Activated CD4-positive, alpha-beta memory T cell treated with anti-CD3 and anti-CD28 coated beads for 36 hours (primary cell): Measurements from ENCODE around the gene ETNPPL. TPM values are rescaled to one million over a fixed set of nuclear protein-coding genes. Genes with fewer than 3 reads are reported as not detected.

Source experiments
- CTCF ChIA-PET: fragments of 350-600 bp; sonication (Branson Sonifier 250); formaldehyde crosslinking; loops from one replicate; lab custom pipeline; 2021; ENCODE audit warnings: antibody characterized with exemption, inconsistent platforms; lab: Charles Lee
- POLR2A ChIA-PET: fragments of 350-600 bp; sonication (Branson Sonifier 250); formaldehyde crosslinking; loops from one replicate; lab custom pipeline; 2021; ENCODE audit warnings: antibody characterized with exemption; lab: Charles Lee
- DNase-seq: peaks from one replicate; pipeline ENCODE4 v3.0.0-alpha.2; 2020
- H3K27ac Mint-ChIP-seq: one replicate; pipeline ENCODE4 v1.8.0; 2021; ENCODE audit warnings: mixed read lengths
- H3K27me3 Mint-ChIP-seq: one replicate; pipeline ENCODE4 v1.8.0; 2021; ENCODE audit warnings: mixed read lengths
- H3K36me3 Mint-ChIP-seq: one replicate; pipeline ENCODE4 v1.8.0; 2021; ENCODE audit warnings: mixed read lengths
- H3K4me1 Mint-ChIP-seq: one replicate; pipeline ENCODE4 v1.8.0; 2021; ENCODE audit warnings: low read depth, mixed read lengths
- H3K4me3 Mint-ChIP-seq: one replicate; pipeline ENCODE4 v1.8.0; 2021; ENCODE audit warnings: mild to moderate bottlenecking, mixed read lengths
- H3K9me3 Mint-ChIP-seq: one replicate; pipeline ENCODE4 v1.8.0; 2021; ENCODE audit warnings: mixed read lengths
- intact Hi-C: fragments of 100-400 bp; cut with micrococcal nuclease; formaldehyde crosslinking; loops from one replicate; pipeline ENCODE4 v1.15.1; 2023
- total RNA-seq, 2 experiments: library from RNA; stranded (reverse); gene quantifications; one replicate each; pipeline ENCODE4 v1.2.3, GENCODE V29; 2021

ETNPPL gene
- total RNA-seq, 2 experiments from 2014 or later, result not detected

- Mint-ChIP-seq H3K27me3 (peaks cover 2% of the 10 kb centered on the region), H3K4me3 (no peak overlapping the region), H3K36me3 (no peaks in the 10 kb centered on the region), H3K27ac (no peak overlapping the region), H3K9me3 (no peaks in the 10 kb centered on the region), H3K4me1 (peaks cover 2% of the 10 kb centered on the region)
- ChIA-PET CTCF (no interaction called here), POLR2A (no interaction called here)
- no peak for DNase-seq
- intact Hi-C loops, result no loop called here
Measured at GRCh38 chr4:108749119-108749518, 13.7 kb downstream of the ETNPPL start.

- no peak for DNase-seq
- intact Hi-C loops, result no loop called here
- no peaks in the 10 kb centered on the region for H3K36me3 Mint-ChIP-seq
- H3K9me3 Mint-ChIP-seq, result no peaks in the 10 kb centered on the region
- peaks cover 2% of the 10 kb centered on the region for H3K4me1 Mint-ChIP-seq
- no peak overlapping the region for H3K4me3 Mint-ChIP-seq
- peaks cover 2% of the 10 kb centered on the region for H3K27me3 Mint-ChIP-seq
- ChIA-PET POLR2A (no interaction called here), CTCF (no interaction called here)
- no peak overlapping the region for H3K27ac Mint-ChIP-seq
Measured at GRCh38 chr4:108746511-108746910, 16.3 kb downstream of the ETNPPL start.

- intact Hi-C loops, result no loop called here
- H3K9me3 Mint-ChIP-seq, result no peaks in the 10 kb centered on the region
- H3K36me3 Mint-ChIP-seq, result no peaks in the 10 kb centered on the region
- no peak overlapping the region for H3K27ac Mint-ChIP-seq
- CTCF ChIA-PET, result no interaction called here
- peaks cover 2% of the 10 kb centered on the region for H3K4me1 Mint-ChIP-seq
- POLR2A ChIA-PET, result interaction anchor here (0.7 kb wide), 1 partner anchor 249 kb away, joined by 6 read pairs; no protein-coding TSS in a partner anchor
- H3K27me3 Mint-ChIP-seq, result peaks cover 2% of the 10 kb centered on the region
- no peak overlapping the region for H3K4me3 Mint-ChIP-seq
- DNase-seq, result no peak
Measured at GRCh38 chr4:108744307-108744706, 18.5 kb downstream of the ETNPPL start.

GRCh38 chr4:108742451-108743420 lies 20.1 kb downstream of the ETNPPL start:
- POLR2A ChIA-PET, result no interaction called here
- H3K27me3 Mint-ChIP-seq, result peaks cover 2% of the 10 kb centered on the region
- H3K9me3 Mint-ChIP-seq, result no peaks in the 10 kb centered on the region
- H3K4me1 Mint-ChIP-seq, result peaks cover 2% of the 10 kb centered on the region
- no peak for DNase-seq
- no peak overlapping the region for H3K27ac Mint-ChIP-seq
- H3K36me3 Mint-ChIP-seq, result no peaks in the 10 kb centered on the region
- no peak overlapping the region for H3K4me3 Mint-ChIP-seq
- CTCF ChIA-PET, result no interaction called here
- intact Hi-C loops, result no loop called here

- POLR2A ChIA-PET, result no interaction called here
- no peaks in the 10 kb centered on the region for H3K4me1 Mint-ChIP-seq
- peaks cover 3% of the 10 kb centered on the region for H3K27me3 Mint-ChIP-seq
- H3K9me3 Mint-ChIP-seq, result no peaks in the 10 kb centered on the region
- intact Hi-C loops, result no loop called here
- DNase-seq, result no peak
- H3K4me3 Mint-ChIP-seq, result no peak overlapping the region
- H3K27ac Mint-ChIP-seq, result no peak overlapping the region
- CTCF ChIA-PET, result no interaction called here
- no peaks in the 10 kb centered on the region for H3K36me3 Mint-ChIP-seq
Measured at GRCh38 chr4:108738003-108738706, 24.7 kb downstream of the ETNPPL start.

- intact Hi-C loops, result no loop called here
- no peak for DNase-seq
- Mint-ChIP-seq H3K36me3 (peaks cover 3% of the 10 kb centered on the region), H3K4me3 (no peak overlapping the region), H3K9me3 (peaks cover 10% of the 10 kb centered on the region), H3K27me3 (peaks cover 8% of the 10 kb centered on the region), H3K4me1 (no peaks in the 10 kb centered on the region), H3K27ac (no peak overlapping the region)
- CTCF ChIA-PET, result no interaction called here
- POLR2A ChIA-PET, result no interaction called here
Measured at GRCh38 chr4:108731006-108731405, 31.8 kb downstream of the ETNPPL start.

DNA sequence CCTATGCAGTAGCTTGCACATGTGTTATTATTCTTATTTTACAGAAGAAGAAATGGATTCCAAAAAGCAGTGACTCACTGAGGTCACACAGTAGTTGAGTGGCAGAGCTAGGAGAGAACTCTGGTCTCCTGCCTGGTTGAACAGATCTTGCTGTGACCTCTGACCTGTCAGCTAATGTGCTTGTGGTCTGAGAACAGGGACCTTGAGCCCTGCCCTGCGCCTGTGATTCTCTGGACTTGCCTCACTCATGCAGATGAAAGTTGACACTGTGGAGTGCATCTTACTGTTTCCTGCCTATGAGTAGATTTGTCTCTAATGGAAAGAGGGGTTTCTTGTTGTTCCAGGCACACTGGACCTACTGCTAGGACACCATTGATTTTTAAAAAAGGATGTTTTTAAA lies 32.3 kb downstream of the ETNPPL start:
- intact Hi-C loops, result no loop called here
- DNase-seq, result no peak
- H3K27ac Mint-ChIP-seq, result no peak overlapping the region
- peaks cover 7% of the 10 kb centered on the region for H3K27me3 Mint-ChIP-seq
- ChIA-PET POLR2A (no interaction called here), CTCF (no interaction called here)
- no peaks in the 10 kb centered on the region for H3K4me1 Mint-ChIP-seq
- peaks cover 12% of the 10 kb centered on the region for H3K9me3 Mint-ChIP-seq
- peaks cover 3% of the 10 kb centered on the region for H3K36me3 Mint-ChIP-seq
- H3K4me3 Mint-ChIP-seq, result no peak overlapping the region

- POLR2A ChIA-PET, result no interaction called here
- H3K27me3 Mint-ChIP-seq, result peaks cover 7% of the 10 kb centered on the region
- CTCF ChIA-PET, result no interaction called here
Measured at GRCh38 chr4:108729731-108730130, 33.1 kb downstream of the ETNPPL start.

GRCh38 chr4:108725457-108725856 lies 37.4 kb downstream of the ETNPPL start:
- peaks cover 21% of the 10 kb centered on the region for H3K9me3 Mint-ChIP-seq
- intact Hi-C loops, result no loop called here
- H3K4me1 Mint-ChIP-seq, result no peaks in the 10 kb centered on the region
- no peak overlapping the region for H3K27ac Mint-ChIP-seq
- peaks cover 5% of the 10 kb centered on the region for H3K36me3 Mint-ChIP-seq
- POLR2A ChIA-PET, result no interaction called here
- CTCF ChIA-PET, result no interaction called here
- DNase-seq, result no peak
- peaks cover 6% of the 10 kb centered on the region for H3K27me3 Mint-ChIP-seq
- no peak overlapping the region for H3K4me3 Mint-ChIP-seq

More at GRCh38 chr4:108729731-108730130, 33.1 kb downstream of the ETNPPL start:
- H3K27ac Mint-ChIP-seq, result no peak overlapping the region
- no peak overlapping the region for H3K4me3 Mint-ChIP-seq
- no peaks in the 10 kb centered on the region for H3K4me1 Mint-ChIP-seq
- intact Hi-C loops, result no loop called here
- no peak for DNase-seq
- H3K36me3 Mint-ChIP-seq, result peaks cover 3% of the 10 kb centered on the region
- H3K9me3 Mint-ChIP-seq, result peaks cover 18% of the 10 kb centered on the region

- no peak overlapping the region for H3K27ac Mint-ChIP-seq
- POLR2A ChIA-PET, result no interaction called here
Measured at GRCh38 chr4:108717386-108717785, 45.5 kb downstream of the ETNPPL start.

DNA sequence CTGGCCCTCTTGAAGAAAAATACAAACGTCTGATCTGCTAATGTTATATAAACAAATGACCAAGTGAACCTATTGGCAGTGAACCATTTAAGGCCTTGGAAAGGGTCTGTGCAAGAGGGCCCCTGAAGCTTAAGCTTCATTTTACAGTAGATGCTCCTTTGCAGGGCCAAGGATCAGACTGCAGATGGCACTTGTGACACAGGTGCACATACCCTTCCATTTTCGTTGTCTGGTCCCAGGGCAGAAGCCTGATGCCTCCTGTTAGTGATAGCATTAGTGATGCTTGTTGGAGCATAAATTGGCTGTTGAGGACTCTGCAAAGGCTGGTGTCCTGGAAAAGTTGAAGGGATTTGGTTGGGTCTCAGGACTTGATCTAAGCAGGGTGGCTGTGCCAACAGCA lies 46.5 kb downstream of the ETNPPL start:
- no peaks in the 10 kb centered on the region for H3K36me3 Mint-ChIP-seq
- no peaks in the 10 kb centered on the region for H3K9me3 Mint-ChIP-seq
- peaks cover 3% of the 10 kb centered on the region for H3K27me3 Mint-ChIP-seq
- ChIA-PET CTCF (interaction anchor here (0.5 kb wide), 1 partner anchor 699 kb away, joined by 3 read pairs; no protein-coding TSS in a partner anchor), POLR2A (interaction anchor here (0.6 kb wide), 1 partner anchor 8 kb away, joined by 4 read pairs; no protein-coding TSS in a partner anchor)
- no peaks in the 10 kb centered on the region for H3K4me1 Mint-ChIP-seq
- H3K4me3 Mint-ChIP-seq, result no peak overlapping the region
- no peak for DNase-seq
- intact Hi-C loops, result no loop called here
- H3K27ac Mint-ChIP-seq, result no peak overlapping the region

More at GRCh38 chr4:108717386-108717785, 45.5 kb downstream of the ETNPPL start:
- H3K4me1 Mint-ChIP-seq, result no peaks in the 10 kb centered on the region
- no peaks in the 10 kb centered on the region for H3K9me3 Mint-ChIP-seq
- DNase-seq, result no peak
- intact Hi-C loops, result no loop called here
- no peak overlapping the region for H3K4me3 Mint-ChIP-seq
- H3K27me3 Mint-ChIP-seq, result peaks cover 3% of the 10 kb centered on the region
- H3K36me3 Mint-ChIP-seq, result no peaks in the 10 kb centered on the region
- CTCF ChIA-PET, result no interaction called here

GRCh38 chr4:108714880-108715279 lies 48.0 kb downstream of the ETNPPL start:
- POLR2A ChIA-PET, result no interaction called here
- intact Hi-C loops, result no loop called here
- Mint-ChIP-seq H3K9me3 (no peaks in the 10 kb centered on the region), H3K36me3 (no peaks in the 10 kb centered on the region), H3K4me1 (no peaks in the 10 kb centered on the region), H3K27ac (no peak overlapping the region), H3K4me3 (no peak overlapping the region), H3K27me3 (peaks cover 3% of the 10 kb centered on the region)
- CTCF ChIA-PET, result no interaction called here
- no peak for DNase-seq
